Esophagus muscularis mucosa (tissue), 3 donors: ENCODE data around the gene DOCK1.

Source experiments
- CTCF ChIP-seq, 3 experiments: fragments of 200-600 bp in 2 of 3; fragments of 450-650 bp in 1 of 3; sonication (generic) in 2 of 3; IDR thresholded peaks; one replicate each; pipeline ENCODE4 v1.5.1; 2017 to 2019; ENCODE audit warnings: antibody characterized with exemption in 3 of 3, mild to moderate bottlenecking in 2 of 3, moderate library complexity in 1 of 3
- EP300 ChIP-seq: sonication (generic); formaldehyde crosslinking; IDR thresholded peaks from one replicate; pipeline ENCODE4 v1.6.1; 2017; ENCODE audit warnings: antibody characterized with exemption

- TF ChIP-seq CTCF (IDR thresholded peaks at IDR 0.05), result no peak
- no peak for TF ChIP-seq EP300
Measured at GRCh38 chr10:127275793-127276450, 370.7 kb downstream of the DOCK1 start.
